PC-3 (cell line): Measurements from ENCODE around the gene NTM. TPM values are rescaled to one million over a fixed set of nuclear protein-coding genes. Genes with fewer than 3 reads are reported as not detected.

ENCODE experiments used
- ATAC-seq: fragments of 200-7000 bp; cut with Tn5 transposase; 2 replicates; pipeline ENCODE4 v1.9.1; 2020; ENCODE audit warnings: mild to moderate bottlenecking, moderate library complexity
- BruUV-seq: library from RNA; stranded (reverse); fragments of 400-500 nt; replicated peaks from 2 replicates; lab custom pipeline; 2021; lab: Mats Ljungman, UMichigan
- CTCF ChIA-PET: fragments of 300-600 bp; sonication (Branson Sonifier 250); formaldehyde crosslinking; loops from one replicate; lab custom pipeline; 2022; ENCODE audit warnings: antibody characterized with exemption; lab: Charles Lee
- POLR2A ChIA-PET: fragments of 300-600 bp; sonication (Branson Sonifier 250); formaldehyde crosslinking; loops from one replicate; lab custom pipeline; 2022; ENCODE audit warnings: antibody characterized with exemption; ENCODE audit not compliant: unreplicated experiment; lab: Charles Lee
- DNase-seq: peaks from one replicate; pipeline ENCODE4 v3.0.0-alpha.2; 2015
- H2AFZ ChIP-seq: fragments of 300-600 bp; sonication (generic); 2 replicates; pipeline ENCODE4 v1.6.0; 2016; ENCODE audit warnings: antibody characterized with exemption, low read length
- H3F3A ChIP-seq: fragments of 300-600 bp; sonication (generic); one replicate; pipeline ENCODE4 v1.6.0; 2017; ENCODE audit warnings: antibody characterized with exemption, low read length, control low read depth, mild to moderate bottlenecking; ENCODE audit not compliant: unreplicated experiment
- H3K27ac ChIP-seq: fragments of 300-600 bp; sonication (generic); 2 replicates; pipeline ENCODE4 v1.5.1; 2016; ENCODE audit warnings: mild to moderate bottlenecking, low read length
- H3K27me3 ChIP-seq: fragments of 300-600 bp; sonication (generic); 2 replicates; pipeline ENCODE4 v1.6.1; 2016; ENCODE audit warnings: low read length, mixed read lengths
- H3K36me3 ChIP-seq: fragments of 300-600 bp; sonication (generic); 2 replicates; pipeline ENCODE4 v1.6.1; 2016; ENCODE audit warnings: low read depth, mixed run types, low read length, mixed read lengths
- H3K4me1 ChIP-seq: fragments of 300-600 bp; sonication (generic); 2 replicates; pipeline ENCODE4 v1.5.1; 2016; ENCODE audit warnings: low read length; ENCODE audit not compliant: insufficient read depth
- H3K4me2 ChIP-seq: fragments of 300-600 bp; sonication (generic); 2 replicates; pipeline ENCODE4 v1.6.0; 2016; ENCODE audit warnings: low read length
- H3K4me3 ChIP-seq: fragments of 300-600 bp; sonication (generic); 2 replicates; pipeline ENCODE4 v1.5.1; 2016; ENCODE audit warnings: mild to moderate bottlenecking, low read length, mixed read lengths
- H3K79me2 ChIP-seq: fragments of 300-600 bp; sonication (generic); 2 replicates; pipeline ENCODE4 v1.6.1; 2017; ENCODE audit warnings: low read length, mixed read lengths
- H3K9ac ChIP-seq: fragments of 300-600 bp; sonication (generic); 2 replicates; pipeline ENCODE4 v1.6.0; 2016; ENCODE audit warnings: mild to moderate bottlenecking, low read length
- H3K9me2 ChIP-seq: fragments of 300-600 bp; sonication (generic); replicated peaks from 2 replicates; pipeline ENCODE4 v1.6.1; 2016; ENCODE audit warnings: mixed run types, low read length, mixed read lengths
- H3K9me3 ChIP-seq: fragments of 300-600 bp; sonication (generic); 2 replicates; pipeline ENCODE4 v1.6.1; 2016; ENCODE audit warnings: low read length, mixed read lengths
- H4K20me1 ChIP-seq: fragments of 300-600 bp; sonication (generic); 2 replicates; pipeline ENCODE4 v1.6.1; 2016; ENCODE audit warnings: low read length, mixed read lengths
- CTCF ChIP-seq: fragments of 300-600 bp; sonication (generic); conservative IDR thresholded peaks from 2 replicates; pipeline ENCODE4 v1.5.1; 2017; ENCODE audit warnings: antibody characterized with exemption, low read depth, mild to moderate bottlenecking, low read length
- EZH2 ChIP-seq: fragments of 300-600 bp; sonication (generic); IDR thresholded peaks from one replicate; pipeline ENCODE4 v1.6.1; 2017; ENCODE audit warnings: antibody characterized with exemption, mild to moderate bottlenecking, low read length; ENCODE audit not compliant: unreplicated experiment
- EZH2phosphoT487 ChIP-seq: fragments of 300-600 bp; sonication (generic); IDR thresholded peaks from 2 replicates; pipeline ENCODE4 v1.6.1; 2018; ENCODE audit warnings: mild to moderate bottlenecking, antibody characterized with exemption, low read length, borderline replicate concordance
- intact Hi-C: fragments of 100-400 bp; cut with micrococcal nuclease; formaldehyde crosslinking; loops from 2 replicates; pipeline ENCODE4 v1.9.0; 2023
- total RNA-seq: library from RNA; depleted of rRNA; stranded (reverse); fragments of >200 nt; gene quantifications from 2 replicates; pipeline ENCODE4 v1.2.3, GENCODE V29; 2014

NTM gene
- total RNA-seq, 1 experiment from 2014 or later: not detected

- Histone ChIP-seq H3K4me3 (no peak overlapping the region), H3K27me3 (no peaks in the 10 kb centered on the region), H4K20me1 (no peaks in the 10 kb centered on the region), H3K79me2 (no peaks in the 10 kb centered on the region), H3K9me2 (no peaks in the 10 kb centered on the region), H3F3A (no peaks in the 10 kb centered on the region), H3K4me2 (no peak overlapping the region), H3K4me1 (no peaks in the 10 kb centered on the region), H2AFZ (no peak overlapping the region), H3K27ac (no peak overlapping the region), H3K36me3 (no peaks in the 10 kb centered on the region), H3K9me3 (peaks cover 4% of the 10 kb centered on the region; the same call in 1 of the 2 replicates), H3K9ac (no peak overlapping the region)
- intact Hi-C loops: no loop called here
- no TSS peak for BruUV-seq
- CTCF ChIA-PET: no interaction called here
- DNase-seq (no peak), ATAC-seq (no peak)
- POLR2A ChIA-PET: no interaction called here
- no peak for TF ChIP-seq CTCF
- no peak for TF ChIP-seq EZH2phosphoT487
- TF ChIP-seq EZH2: no peak
These were observed 665.4 kb downstream of the NTM start for GRCh38 chr11:132035766-132036165.

- CTCF ChIA-PET: no interaction called here
These were observed 665.8 kb downstream of the NTM start for GRCh38 chr11:132036220-132036619.

More at GRCh38 chr11:132036220-132036619, 665.8 kb downstream of the NTM start:
- no peak overlapping the region for H3K9ac ChIP-seq
- H3K36me3 ChIP-seq: no peaks in the 10 kb centered on the region
- H3K4me1 ChIP-seq: no peaks in the 10 kb centered on the region
- no peak overlapping the region for H3K27ac ChIP-seq
- H3K27me3 ChIP-seq: no peaks in the 10 kb centered on the region
- intact Hi-C loops: no loop called here
- no peaks in the 10 kb centered on the region for H4K20me1 ChIP-seq
- ATAC-seq (no peak), DNase-seq (no peak)
- H3K4me3 ChIP-seq: no peak overlapping the region
- POLR2A ChIA-PET: no interaction called here
- TF ChIP-seq EZH2phosphoT487 (no peak), EZH2 (no peak), CTCF (no peak)
- H3K79me2 ChIP-seq: no peaks in the 10 kb centered on the region
- no TSS peak for BruUV-seq
- H3F3A ChIP-seq: no peaks in the 10 kb centered on the region
- H3K4me2 ChIP-seq: no peak overlapping the region
- no peak overlapping the region for H2AFZ ChIP-seq
- peaks cover 4% of the 10 kb centered on the region; the same call in 1 of the 2 replicates for H3K9me3 ChIP-seq
- no peaks in the 10 kb centered on the region for H3K9me2 ChIP-seq
